Measurements from ENCODE around the gene TEDC2.
"Not testable (repeated sequence)": the region's sequence is repeated elsewhere in the genome, so short reads cannot be mapped to it uniquely, and the experiment has no call there.

The TEDC2 gene

GRCh38 chr16:2438121-2438520 is 21.8 kb upstream of the TEDC2 start:
- Histone ChIP-seq H3K4me1 (ENCODE audit: control insufficient read depth, insufficient read depth, low read length, unreplicated experiment) (no peaks in the 10 kb centered on the region), H3K36me3 (ENCODE audit: insufficient read depth, low read length) (peaks cover 18% of the 10 kb centered on the region), H3K4me3 (ENCODE audit: low read depth, low read length) (no peak overlapping the region), H2AFZ (ENCODE audit: low read length, unreplicated experiment) (no peak overlapping the region), H3K27me3 (ENCODE audit: insufficient read depth, low read length) (no peaks in the 10 kb centered on the region), H3K27ac (ENCODE audit: low read depth, low read length) (no peak overlapping the region), H3K79me2 (ENCODE audit: control insufficient read depth, insufficient read depth, low read length, unreplicated experiment) (no peaks in the 10 kb centered on the region)

GRCh38 chr16:2439598-2439997 is 20.3 kb upstream of the TEDC2 start:
- no peak overlapping the region for H3K27ac ChIP-seq (ENCODE audit: low read depth, low read length)
- H3K4me1 ChIP-seq (ENCODE audit: control insufficient read depth, insufficient read depth, low read length, unreplicated experiment): no peaks in the 10 kb centered on the region
- H3K36me3 ChIP-seq (ENCODE audit: insufficient read depth, low read length): peaks cover 23% of the 10 kb centered on the region
- H3K4me3 ChIP-seq (ENCODE audit: low read depth, low read length): no peak overlapping the region
- no peak overlapping the region for H2AFZ ChIP-seq (ENCODE audit: low read length, unreplicated experiment)
- H3K79me2 ChIP-seq (ENCODE audit: control insufficient read depth, insufficient read depth, low read length, unreplicated experiment): no peaks in the 10 kb centered on the region
- H3K27me3 ChIP-seq (ENCODE audit: insufficient read depth, low read length): no peaks in the 10 kb centered on the region

DNA sequence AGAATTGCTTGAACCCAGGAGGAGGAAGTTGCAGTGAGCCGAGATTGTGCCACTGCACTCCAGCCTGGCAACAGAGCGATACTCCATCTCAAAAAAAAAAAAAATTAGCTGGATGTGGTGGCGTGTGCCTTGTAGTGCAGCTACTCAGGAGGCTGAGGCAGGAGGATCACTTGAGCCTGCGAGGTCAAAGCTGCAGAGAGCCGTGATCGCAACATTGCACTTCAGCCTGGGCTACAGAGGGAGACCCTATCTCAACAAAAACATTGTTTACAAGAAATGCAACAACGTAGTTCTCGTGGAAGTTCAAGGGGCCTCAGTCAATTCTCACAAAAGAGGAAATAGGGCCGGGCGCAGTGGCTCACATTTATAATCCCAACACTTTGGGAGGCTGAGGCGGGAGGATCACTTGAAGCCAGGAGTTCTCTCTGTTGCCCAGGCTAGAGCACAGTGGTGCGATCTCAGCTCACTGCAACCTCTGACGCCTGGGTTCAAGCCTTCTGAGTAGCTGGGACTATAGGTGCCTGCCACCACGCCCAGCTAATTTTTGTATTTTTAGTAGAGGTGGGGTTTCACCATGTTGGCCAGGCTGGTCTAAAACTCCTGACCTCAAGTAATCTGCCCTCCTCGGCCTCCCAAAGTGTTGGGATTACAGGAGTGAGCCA is 18.6 kb upstream of the TEDC2 start:
- peaks cover 18% of the 10 kb centered on the region for H3K36me3 ChIP-seq (ENCODE audit: insufficient read depth, low read length)
- H3K4me3 ChIP-seq (ENCODE audit: low read depth, low read length); H3K4me1 ChIP-seq (ENCODE audit: control insufficient read depth, insufficient read depth, low read length, unreplicated experiment); H3K79me2 ChIP-seq (ENCODE audit: control insufficient read depth, insufficient read depth, low read length, unreplicated experiment); H3K27me3 ChIP-seq (ENCODE audit: insufficient read depth, low read length); H3K27ac ChIP-seq (ENCODE audit: low read depth, low read length); H2AFZ ChIP-seq (ENCODE audit: low read length, unreplicated experiment): not testable (repeated sequence)

DNA sequence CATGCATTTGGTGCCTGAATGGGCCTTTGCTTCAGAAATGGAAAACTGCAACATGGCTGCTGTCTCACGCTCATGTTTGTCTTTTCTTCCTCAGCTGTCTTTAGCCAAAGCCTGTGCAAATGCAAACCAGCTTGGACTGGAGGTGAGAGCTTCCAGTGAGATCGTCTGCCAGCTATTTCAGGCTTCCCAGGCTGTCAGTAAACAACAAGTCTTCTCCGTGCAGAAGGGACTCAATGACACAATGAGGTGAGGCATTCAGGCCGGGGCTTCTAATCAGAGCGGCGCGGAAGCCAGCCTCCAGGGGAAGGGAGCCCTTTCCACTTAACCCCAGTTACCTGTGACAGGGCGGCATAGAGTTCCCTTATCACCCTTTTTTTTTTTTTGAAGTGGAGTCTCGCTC is 16.4 kb upstream of the TEDC2 start:
- Histone ChIP-seq H3K27me3 (ENCODE audit: insufficient read depth, low read length) (no peaks in the 10 kb centered on the region), H3K79me2 (ENCODE audit: control insufficient read depth, insufficient read depth, low read length, unreplicated experiment) (no peaks in the 10 kb centered on the region), H3K4me1 (ENCODE audit: control insufficient read depth, insufficient read depth, low read length, unreplicated experiment) (peaks cover 13% of the 10 kb centered on the region), H3K36me3 (ENCODE audit: insufficient read depth, low read length) (peaks cover 24% of the 10 kb centered on the region; the same call in 1 of the 2 replicates), H3K4me3 (ENCODE audit: low read depth, low read length) (no peak overlapping the region), H3K27ac (ENCODE audit: low read depth, low read length) (no peak overlapping the region), H2AFZ (ENCODE audit: low read length, unreplicated experiment) (no peak overlapping the region)

DNA sequence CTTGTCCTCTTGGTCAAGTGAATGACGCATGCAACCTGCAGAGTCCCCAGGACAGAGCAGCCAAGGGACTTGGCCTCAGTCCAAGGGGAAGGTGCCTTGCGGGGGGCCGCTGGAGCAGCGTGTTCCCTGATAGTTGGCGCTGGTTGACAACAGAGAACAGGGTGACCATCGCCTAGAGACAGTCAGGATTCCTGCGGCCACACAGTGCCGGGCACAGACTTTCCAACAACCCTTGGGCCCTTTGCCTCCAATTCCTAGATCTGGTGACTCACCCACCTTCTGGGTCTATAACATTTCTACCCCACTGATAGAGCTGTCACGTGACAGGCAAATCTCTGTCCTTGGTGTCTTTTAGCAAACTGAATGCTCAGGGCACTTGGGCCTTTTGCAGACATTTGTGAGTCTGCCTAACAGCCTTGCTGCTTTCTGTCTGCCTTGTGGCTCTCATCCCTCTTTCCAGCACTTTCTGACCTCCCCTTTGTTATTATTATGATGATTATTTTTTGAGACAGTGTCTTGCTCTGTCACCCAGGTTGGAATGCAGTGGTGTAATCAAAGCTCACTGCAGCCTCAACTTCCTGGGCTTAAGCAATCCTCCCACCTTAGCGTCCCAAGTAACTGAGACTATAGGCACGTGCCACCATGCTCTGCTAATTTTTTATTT is 11.9 kb upstream of the TEDC2 start:
- Histone ChIP-seq H3K27ac (ENCODE audit: low read depth, low read length) (no peak overlapping the region), H3K79me2 (ENCODE audit: control insufficient read depth, insufficient read depth, low read length, unreplicated experiment) (no peaks in the 10 kb centered on the region), H3K36me3 (ENCODE audit: insufficient read depth, low read length) (peaks cover 22% of the 10 kb centered on the region; the same call in 1 of the 2 replicates), H2AFZ (ENCODE audit: low read length, unreplicated experiment) (no peak overlapping the region), H3K4me3 (ENCODE audit: low read depth, low read length) (no peak overlapping the region), H3K4me1 (ENCODE audit: control insufficient read depth, insufficient read depth, low read length, unreplicated experiment) (peaks cover 13% of the 10 kb centered on the region), H3K27me3 (ENCODE audit: insufficient read depth, low read length) (no peaks in the 10 kb centered on the region)

DNA sequence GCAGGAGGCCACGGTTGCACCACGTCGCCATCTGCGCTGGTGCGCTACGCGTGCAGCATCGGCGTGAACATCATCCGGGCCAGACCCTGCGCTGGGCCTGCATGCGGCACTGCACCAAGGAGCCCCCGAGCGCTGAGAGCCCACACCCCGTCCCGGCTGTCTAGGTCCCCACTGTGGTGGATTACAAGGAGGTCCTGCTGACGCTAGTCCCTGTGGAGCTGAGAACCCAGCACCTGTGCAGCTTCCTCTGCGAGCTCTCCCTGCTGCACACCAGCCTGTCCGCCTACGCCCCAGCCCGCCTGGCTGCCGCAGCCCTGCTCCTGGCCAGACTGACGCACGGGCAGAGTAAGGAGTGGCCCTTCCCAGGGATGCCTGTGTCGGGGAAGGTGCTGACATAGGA is 10.8 kb upstream of the TEDC2 start:
- H3K79me2 ChIP-seq (ENCODE audit: control insufficient read depth, insufficient read depth, low read length, unreplicated experiment): no peaks in the 10 kb centered on the region
- H3K4me1 ChIP-seq (ENCODE audit: control insufficient read depth, insufficient read depth, low read length, unreplicated experiment): peaks cover 13% of the 10 kb centered on the region
- H3K27ac ChIP-seq (ENCODE audit: low read depth, low read length): no peak overlapping the region
- H2AFZ ChIP-seq (ENCODE audit: low read length, unreplicated experiment): no peak overlapping the region
- no peak overlapping the region for H3K4me3 ChIP-seq (ENCODE audit: low read depth, low read length)
- H3K27me3 ChIP-seq (ENCODE audit: insufficient read depth, low read length): no peaks in the 10 kb centered on the region
- H3K36me3 ChIP-seq (ENCODE audit: insufficient read depth, low read length): peaks cover 21% of the 10 kb centered on the region; the same call in 1 of the 2 replicates

DNA sequence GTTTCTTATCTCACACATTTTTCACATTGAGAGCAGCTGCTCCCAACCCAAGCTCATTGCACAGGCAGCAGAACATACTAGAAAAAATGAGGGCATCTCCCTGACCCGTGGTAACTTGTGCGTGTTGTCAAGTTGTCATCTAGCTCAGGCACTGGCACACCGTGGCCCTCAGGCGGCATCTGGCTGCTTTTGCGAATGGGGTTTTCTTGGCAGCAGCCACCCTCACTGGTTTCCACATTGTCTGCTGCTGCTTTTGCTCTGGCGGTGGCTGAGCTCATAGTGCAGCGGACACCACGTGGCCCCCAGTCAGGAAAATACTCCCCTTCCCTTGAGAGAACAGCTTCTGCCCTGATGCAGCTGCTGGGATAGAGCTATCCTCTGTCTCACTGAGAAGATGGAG is 9.4 kb upstream of the TEDC2 start:
- no peaks in the 10 kb centered on the region for H3K27me3 ChIP-seq (ENCODE audit: insufficient read depth, low read length)
- H3K4me3 ChIP-seq (ENCODE audit: low read depth, low read length): no peak overlapping the region
- no peak overlapping the region for H2AFZ ChIP-seq (ENCODE audit: low read length, unreplicated experiment)
- H3K79me2 ChIP-seq (ENCODE audit: control insufficient read depth, insufficient read depth, low read length, unreplicated experiment): no peaks in the 10 kb centered on the region
- peaks cover 13% of the 10 kb centered on the region for H3K4me1 ChIP-seq (ENCODE audit: control insufficient read depth, insufficient read depth, low read length, unreplicated experiment)
- peaks cover 19% of the 10 kb centered on the region; the same call in 1 of the 2 replicates for H3K36me3 ChIP-seq (ENCODE audit: insufficient read depth, low read length)
- H3K27ac ChIP-seq (ENCODE audit: low read depth, low read length): no peak overlapping the region

DNA sequence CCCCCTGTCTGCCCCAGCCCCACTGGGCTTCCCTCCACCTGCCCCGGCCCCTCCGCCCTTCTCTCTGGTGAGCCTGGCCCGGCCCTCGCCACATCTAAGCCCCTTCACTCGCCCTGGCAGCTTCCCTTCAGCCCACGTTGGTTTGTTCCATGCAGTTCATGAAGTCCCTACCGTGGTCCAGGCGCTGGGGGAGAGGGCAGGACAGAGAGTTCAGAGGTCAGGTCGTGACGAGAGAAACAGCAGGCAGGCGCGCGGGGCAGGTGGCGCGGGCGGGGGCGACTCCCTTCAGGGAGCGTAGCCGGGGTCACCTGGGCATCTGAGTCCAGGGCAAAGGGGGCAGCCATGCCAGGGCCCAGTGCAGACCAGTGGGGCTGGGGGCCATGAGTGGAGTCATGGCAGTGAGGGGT is 8.9 kb upstream of the TEDC2 start:
- no peaks in the 10 kb centered on the region for H3K79me2 ChIP-seq (ENCODE audit: control insufficient read depth, insufficient read depth, low read length, unreplicated experiment)
- H3K36me3 ChIP-seq (ENCODE audit: insufficient read depth, low read length): peaks cover 19% of the 10 kb centered on the region; the same call in 1 of the 2 replicates
- peaks cover 13% of the 10 kb centered on the region for H3K4me1 ChIP-seq (ENCODE audit: control insufficient read depth, insufficient read depth, low read length, unreplicated experiment)
- H3K4me3 ChIP-seq (ENCODE audit: low read depth, low read length): no peak overlapping the region
- H2AFZ ChIP-seq (ENCODE audit: low read length, unreplicated experiment): no peak overlapping the region
- no peaks in the 10 kb centered on the region for H3K27me3 ChIP-seq (ENCODE audit: insufficient read depth, low read length)
- no peak overlapping the region for H3K27ac ChIP-seq (ENCODE audit: low read depth, low read length)

GRCh38 chr16:2451851-2452320 is 8.0 kb upstream of the TEDC2 start:
- peaks cover 13% of the 10 kb centered on the region; the same call in 1 of the 2 replicates for H3K36me3 ChIP-seq (ENCODE audit: insufficient read depth, low read length)
- H3K4me3 ChIP-seq (ENCODE audit: low read depth, low read length): no peak overlapping the region
- no peaks in the 10 kb centered on the region for H3K79me2 ChIP-seq (ENCODE audit: control insufficient read depth, insufficient read depth, low read length, unreplicated experiment)
- no peak overlapping the region for H3K27ac ChIP-seq (ENCODE audit: low read depth, low read length)
- H2AFZ ChIP-seq (ENCODE audit: low read length, unreplicated experiment): no peak overlapping the region
- no peaks in the 10 kb centered on the region for H3K27me3 ChIP-seq (ENCODE audit: insufficient read depth, low read length)
- peaks cover 12% of the 10 kb centered on the region for H3K4me1 ChIP-seq (ENCODE audit: control insufficient read depth, insufficient read depth, low read length, unreplicated experiment)

- Histone ChIP-seq H3K27ac (ENCODE audit: low read depth, low read length) (no peak overlapping the region), H3K27me3 (ENCODE audit: insufficient read depth, low read length) (no peaks in the 10 kb centered on the region), H3K4me3 (ENCODE audit: low read depth, low read length) (no peak overlapping the region), H2AFZ (ENCODE audit: low read length, unreplicated experiment) (no peak overlapping the region), H3K79me2 (ENCODE audit: control insufficient read depth, insufficient read depth, low read length, unreplicated experiment) (no peaks in the 10 kb centered on the region), H3K36me3 (ENCODE audit: insufficient read depth, low read length) (peaks cover 12% of the 10 kb centered on the region; the same call in 1 of the 2 replicates), H3K4me1 (ENCODE audit: control insufficient read depth, insufficient read depth, low read length, unreplicated experiment) (peaks cover 8% of the 10 kb centered on the region)
Observed at GRCh38 chr16:2452650-2453049, 7.3 kb upstream of the TEDC2 start.
